Spleen (tissue), 11 donors: ENCODE measurements around the gene PDLIM5. TPM values are rescaled to one million over a fixed set of nuclear protein-coding genes. Genes with fewer than 3 reads are reported as not detected.

ENCODE experiments used
- DNase-seq: peaks from one replicate; pipeline ENCODE4 v3.0.0-alpha.2; 2020
- H3K27ac ChIP-seq, 8 donors: fragments of 200-600 bp; sonication (generic) in 7 of 8; 1 replicate in 4 of 8; 2 replicates in 4 of 8; pipeline versions ENCODE4 v1.5.0 to v1.8.0; 2016 to 2021; ENCODE audit warnings: inconsistent platforms in 4 of 8, mild to moderate bottlenecking in 4 of 8, moderate library complexity in 1 of 8
- H3K27me3 ChIP-seq, 7 donors: fragments of 200-600 bp; sonication (generic) in 6 of 7; replicated peaks in 1 of 7; 1 replicate in 4 of 7; 2 replicates in 3 of 7; pipeline versions ENCODE4 v1.5.0 to v1.8.0; 2016 to 2021; ENCODE audit warnings: inconsistent platforms in 3 of 7, mild to moderate bottlenecking in 1 of 7
- H3K36me3 ChIP-seq, 6 donors: fragments of 200-600 bp; sonication (generic) in 5 of 6; 1 replicate in 4 of 6; 2 replicates in 2 of 6; pipeline versions ENCODE4 v1.5.0 to v1.8.0; 2016 to 2021; ENCODE audit warnings: inconsistent platforms in 2 of 6
- H3K4me1 ChIP-seq, 6 donors: fragments of 200-600 bp; sonication (generic) in 5 of 6; 1 replicate in 3 of 6; 2 replicates in 3 of 6; pipeline versions ENCODE4 v1.5.0 to v1.8.0; 2016 to 2021; ENCODE audit warnings: inconsistent platforms in 3 of 6
- H3K4me3 ChIP-seq, 8 donors: fragments of 200-600 bp; sonication (generic) in 7 of 8; 1 replicate in 4 of 8; 2 replicates in 4 of 8; pipeline versions ENCODE4 v1.5.0 to v1.8.0; 2016 to 2021; ENCODE audit warnings: inconsistent platforms in 4 of 8, mild to moderate bottlenecking in 4 of 8, moderate library complexity in 2 of 8
- H3K9me3 ChIP-seq, 8 donors: fragments of 200-600 bp; sonication (generic) in 7 of 8; 1 replicate in 4 of 8; 2 replicates in 4 of 8; pipeline versions ENCODE4 v1.5.0 to v1.8.0; 2016 to 2021; ENCODE audit warnings: inconsistent platforms in 4 of 8
- CTCF ChIP-seq, 11 experiments: fragments of 200-600 bp in 7 of 11; fragments of 450-650 bp in 4 of 11; sonication (generic) in 4 of 11; IDR thresholded peaks in 8 of 11; conservative IDR thresholded peaks in 3 of 11; 1 replicate in 7 of 11; 2 replicates in 4 of 11; pipeline versions ENCODE4 v1.4.0 to v1.8.0; 2016 to 2021; ENCODE audit warnings: antibody characterized with exemption in 11 of 11, inconsistent platforms in 4 of 11, mild to moderate bottlenecking in 1 of 11
- POLR2A ChIP-seq, 3 donors: fragments of 450-650 bp; IDR thresholded peaks; one replicate each; pipeline ENCODE4 v1.5.1; 2017; ENCODE audit warnings: antibody characterized with exemption in 3 of 3, mild to moderate bottlenecking in 1 of 3
- POLR2AphosphoS5 ChIP-seq, 3 donors: sonication (generic); formaldehyde crosslinking; IDR thresholded peaks; one replicate each; pipeline ENCODE4 v1.5.1; 2017; ENCODE audit warnings: antibody characterized with exemption in 3 of 3
- WGBS, 5 donors: extraction: QIAGEN DNeasy Blood & Tissue Kit in 3 of 5; methylation state at CpG; one replicate each; pipeline versions ENCODE4 v1.1.5 to v1.1.7; 2013 to 2018; 5-methylcytosine and 5-hydroxymethylcytosine counted together
- intact Hi-C: fragments of 100-400 bp; cut with DNase I; formaldehyde crosslinking; loops from one replicate; pipeline ENCODE4 v1.15.0; 2023; ENCODE audit warnings: low total_unique reads
- polyA plus RNA-seq, 3 donors: library from polyadenylated mRNA; stranded (reverse); fragments of 200-250 nt; gene quantifications; one replicate each; pipeline ENCODE4 v1.2.1, GENCODE V29; 2013
- total RNA-seq, 7 donors: library from RNA; depleted of rRNA in 3 of 7; stranded (reverse); fragments of >200 nt in 3 of 7; fragmentation: NEBNext Ultra II Directional in 4 of 7; extraction: Animal tissue kit (Norgen Biotek cat#: 25700) in 4 of 7; gene quantifications; one replicate each; pipeline versions ENCODE4 v1.1.0 to v1.2.1, GENCODE V29; 2016 to 2021
- donor health status: healthy with polysubstance abuse.
- donor health status: DM: no; HTN: no; CAD: no; lungs with moderate emphysema.
- donor health status: DM: no; HTN: no; CAD: no.
- donor health status: Bipolar disorder and iron deficiency.
- donor health status: healthy.
- donor health status: DM: no; HTN: no; CAD: no.
- donor health status: DM: yes; HTN: yes; CAD: no.

PDLIM5 gene
- total and polyA plus RNA-seq, 10 donors: 9.4 to 182 (median 74.9) TPM

DNA sequence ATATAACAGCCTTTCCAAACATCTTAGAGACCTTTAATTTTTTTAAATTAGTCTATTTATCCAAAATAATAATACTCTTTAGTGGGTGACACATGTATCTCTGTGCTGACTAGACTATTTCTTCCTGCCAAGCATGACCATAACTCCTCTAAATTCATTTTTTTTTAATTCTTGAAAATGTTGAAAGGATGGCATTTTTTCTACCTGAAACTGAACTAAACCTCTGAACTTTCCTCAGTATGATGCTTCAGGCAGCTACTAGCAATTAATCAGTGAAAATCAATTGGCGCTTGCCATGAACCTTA lies 42.4 kb upstream of the PDLIM5 start:
- no peak for DNase-seq
- H3K27ac ChIP-seq: no peak overlapping the region
- peaks cover 0 to 7% (median 0%) of the 10 kb centered on the region in 7 donors for H3K27me3 ChIP-seq
- 89 to 98% (median 97%) methylated on average over 1 of the region's 1 CpG for whole genome bisulfite sequencing, 5 donors
- H3K36me3 ChIP-seq: no peaks in the 10 kb centered on the region
- intact Hi-C loops: loop anchor here (5.0 kb wide), 1 partner anchor 188 kb away; no protein-coding TSS in a partner anchor
- no peak overlapping the region for H3K4me3 ChIP-seq
- no peaks in the 10 kb centered on the region for H3K9me3 ChIP-seq
- peaks cover 0 to 16% (median 4%) of the 10 kb centered on the region in 6 donors for H3K4me1 ChIP-seq
- TF ChIP-seq CTCF (IDR thresholded peaks at IDR 0.05 in 8 of 11, conservative IDR thresholded peaks at IDR 0.05 in 3 of 11) (no peak), POLR2AphosphoS5 (IDR thresholded peaks at IDR 0.05) (no peak), POLR2A (IDR thresholded peaks at IDR 0.05) (no peak)

DNA sequence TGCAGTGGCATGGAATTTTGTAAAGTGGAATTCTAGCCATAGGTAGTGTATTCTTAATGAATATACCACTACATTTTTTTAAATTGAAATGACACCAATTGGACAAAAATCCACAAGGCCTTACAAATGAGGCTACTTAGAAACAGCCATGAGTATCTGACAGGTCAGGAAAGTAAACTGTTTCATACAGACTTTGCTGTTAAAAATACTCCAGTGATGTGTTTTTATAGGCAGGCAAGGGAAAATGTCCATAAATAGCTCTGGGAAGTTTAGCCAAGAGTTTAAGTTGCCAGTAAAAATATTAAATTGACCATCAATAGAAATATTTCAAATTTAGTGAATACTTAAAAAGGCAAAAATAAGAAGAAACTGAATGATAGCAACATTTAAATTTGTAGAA lies 41.8 kb upstream of the PDLIM5 start:
- DNase-seq: no peak
- Histone ChIP-seq H3K4me3 (no peak overlapping the region), H3K36me3 (no peaks in the 10 kb centered on the region), H3K9me3 (no peaks in the 10 kb centered on the region), H3K27me3 (peaks cover 0 to 7% (median 0%) of the 10 kb centered on the region in 7 donors), H3K27ac (no peak overlapping the region), H3K4me1 (peaks cover 0 to 16% (median 4%) of the 10 kb centered on the region in 6 donors)
- intact Hi-C loops: loop anchor here (5.0 kb wide), 1 partner anchor 187 kb away; no protein-coding TSS in a partner anchor
- TF ChIP-seq CTCF (IDR thresholded peaks at IDR 0.05 in 8 of 11, conservative IDR thresholded peaks at IDR 0.05 in 3 of 11) (no peak), POLR2AphosphoS5 (IDR thresholded peaks at IDR 0.05) (no peak), POLR2A (IDR thresholded peaks at IDR 0.05) (no peak)

DNA sequence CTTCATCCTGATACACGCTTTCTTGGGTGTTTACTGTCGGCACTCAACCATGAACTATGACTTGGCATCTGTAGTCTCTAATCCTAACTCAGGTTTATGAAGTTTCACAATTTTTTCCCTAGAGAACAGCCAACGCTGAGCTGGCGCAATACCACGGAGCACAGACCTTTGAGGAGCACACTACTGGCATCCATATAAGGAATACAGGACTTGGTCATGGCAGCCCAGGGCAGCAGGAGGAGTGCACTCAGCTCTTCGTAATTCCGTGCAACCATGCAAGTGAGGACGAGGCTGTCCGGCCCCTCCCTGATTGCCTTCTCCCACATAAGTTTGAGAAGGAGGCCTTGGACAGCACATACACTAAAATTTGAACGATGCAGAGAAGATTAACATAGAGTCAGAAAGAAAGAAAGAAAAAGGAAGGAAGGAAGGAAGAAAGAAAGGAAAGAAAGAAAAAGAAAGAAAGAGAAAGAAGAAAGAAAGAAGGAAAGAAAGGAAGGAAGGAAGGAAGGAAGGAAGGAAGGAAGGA lies 41.0 kb upstream of the PDLIM5 start:
- intact Hi-C loops: no loop called here

GRCh38 chr4:94411296-94411695 lies 40.4 kb upstream of the PDLIM5 start:
- no peaks in the 10 kb centered on the region for H3K36me3 ChIP-seq
- H3K27ac ChIP-seq: no peak overlapping the region
- no peak for TF ChIP-seq POLR2A (IDR thresholded peaks at IDR 0.05)
- no peak for TF ChIP-seq POLR2AphosphoS5 (IDR thresholded peaks at IDR 0.05)
- TF ChIP-seq CTCF (IDR thresholded peaks at IDR 0.05 in 8 of 11, conservative IDR thresholded peaks at IDR 0.05 in 3 of 11): no peak
- no peaks in the 10 kb centered on the region for H3K9me3 ChIP-seq
- H3K4me1 ChIP-seq: peaks cover 0 to 16% (median 4%) of the 10 kb centered on the region in 6 donors
- intact Hi-C loops: no loop called here
- peaks cover 0 to 7% (median 0%) of the 10 kb centered on the region in 7 donors for H3K27me3 ChIP-seq
- no peak overlapping the region for H3K4me3 ChIP-seq
- DNase-seq: no peak

More for the DNA sequence above, 41.0 kb upstream of the PDLIM5 start:
- no peak for TF ChIP-seq CTCF (IDR thresholded peaks at IDR 0.05 in 8 of 11, conservative IDR thresholded peaks at IDR 0.05 in 3 of 11)
- no peak for TF ChIP-seq POLR2AphosphoS5 (IDR thresholded peaks at IDR 0.05)
- no peak for TF ChIP-seq POLR2A (IDR thresholded peaks at IDR 0.05)
- WGBS, 5 donors: 80 to 94% (median 83%) methylated on average over 10 of the region's 10 CpGs
- H3K9me3 ChIP-seq: no peaks in the 10 kb centered on the region
- H3K36me3 ChIP-seq: no peaks in the 10 kb centered on the region
- H3K4me1 ChIP-seq: peaks cover 0 to 16% (median 4%) of the 10 kb centered on the region in 6 donors
- no peak overlapping the region for H3K27ac ChIP-seq
- H3K27me3 ChIP-seq: peaks cover 0 to 7% (median 0%) of the 10 kb centered on the region in 7 donors
- H3K4me3 ChIP-seq: no peak overlapping the region
- no peak for DNase-seq
